ENCODE measurements around the gene OR2H2. TPM values are rescaled to one million over a fixed set of nuclear protein-coding genes. Genes with fewer than 3 reads are reported as not detected.

Gene OR2H2
- total RNA-seq, 2 experiments from 2014 or later, result not detected

- intact Hi-C loops (cut with micrococcal nuclease; ENCODE audit: unreplicated experiment), result no loop called here
- BruUV-seq (replicated peaks), result no TSS peak
- Histone ChIP-seq H3K36me3 (ENCODE audit: insufficient read depth, low read length) (peaks cover 7% of the 10 kb centered on the region; the same call in 1 of the 2 replicates), H3K4me2 (ENCODE audit: low read length) (no peak overlapping the region), H3K27ac (ENCODE audit: low read depth, low read length, poor library complexity, severe bottlenecking) (no peak overlapping the region), H3K9me3 (ENCODE audit: low read length) (no peaks in the 10 kb centered on the region), H3K4me1 (ENCODE audit: insufficient read depth, low read length, poor library complexity, severe bottlenecking) (no peaks in the 10 kb centered on the region), H2AFZ (ENCODE audit: low read length) (no peak overlapping the region), H3K4me3 (ENCODE audit: low read depth, low read length, poor library complexity, severe bottlenecking) (no peak overlapping the region), H3K79me2 (ENCODE audit: insufficient read depth, low read depth, low read length) (no peaks in the 10 kb centered on the region), H4K20me1 (ENCODE audit: insufficient read depth, low read length) (no peaks in the 10 kb centered on the region), H3K9me2 (ENCODE audit: insufficient read depth, low read length) (no peaks in the 10 kb centered on the region)
- peak; percentile 18 for DNase-seq (ENCODE audit: low spot score)
- TF ChIP-seq EZH2phosphoT487 (IDR thresholded peaks at IDR 0.05; ENCODE audit: borderline replicate concordance, low read depth, low read length), result no peak
- TF ChIP-seq, protein P1, sequence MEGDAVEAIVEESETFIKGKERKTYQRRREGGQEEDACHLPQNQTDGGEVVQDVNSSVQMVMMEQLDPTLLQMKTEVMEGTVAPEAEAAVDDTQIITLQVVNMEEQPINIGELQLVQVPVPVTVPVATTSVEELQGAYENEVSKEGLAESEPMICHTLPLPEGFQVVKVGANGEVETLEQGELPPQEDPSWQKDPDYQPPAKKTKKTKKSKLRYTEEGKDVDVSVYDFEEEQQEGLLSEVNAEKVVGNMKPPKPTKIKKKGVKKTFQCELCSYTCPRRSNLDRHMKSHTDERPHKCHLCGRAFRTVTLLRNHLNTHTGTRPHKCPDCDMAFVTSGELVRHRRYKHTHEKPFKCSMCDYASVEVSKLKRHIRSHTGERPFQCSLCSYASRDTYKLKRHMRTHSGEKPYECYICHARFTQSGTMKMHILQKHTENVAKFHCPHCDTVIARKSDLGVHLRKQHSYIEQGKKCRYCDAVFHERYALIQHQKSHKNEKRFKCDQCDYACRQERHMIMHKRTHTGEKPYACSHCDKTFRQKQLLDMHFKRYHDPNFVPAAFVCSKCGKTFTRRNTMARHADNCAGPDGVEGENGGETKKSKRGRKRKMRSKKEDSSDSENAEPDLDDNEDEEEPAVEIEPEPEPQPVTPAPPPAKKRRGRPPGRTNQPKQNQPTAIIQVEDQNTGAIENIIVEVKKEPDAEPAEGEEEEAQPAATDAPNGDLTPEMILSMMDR (conservative IDR thresholded peaks at IDR 0.05; ENCODE audit: low read length), result peak; percentile 72
- CTCF ChIA-PET (ENCODE audit: unreplicated experiment), result no interaction called here
- POLR2A ChIA-PET, result interaction anchor here (0.5 kb wide), 2 partner anchors 75 to 1786 kb away, joined by 3 read pairs; no protein-coding TSS in a partner anchor
These were observed 33.0 kb downstream of the OR2H2 start for GRCh38 chr6:29617782-29618554.

DNA sequence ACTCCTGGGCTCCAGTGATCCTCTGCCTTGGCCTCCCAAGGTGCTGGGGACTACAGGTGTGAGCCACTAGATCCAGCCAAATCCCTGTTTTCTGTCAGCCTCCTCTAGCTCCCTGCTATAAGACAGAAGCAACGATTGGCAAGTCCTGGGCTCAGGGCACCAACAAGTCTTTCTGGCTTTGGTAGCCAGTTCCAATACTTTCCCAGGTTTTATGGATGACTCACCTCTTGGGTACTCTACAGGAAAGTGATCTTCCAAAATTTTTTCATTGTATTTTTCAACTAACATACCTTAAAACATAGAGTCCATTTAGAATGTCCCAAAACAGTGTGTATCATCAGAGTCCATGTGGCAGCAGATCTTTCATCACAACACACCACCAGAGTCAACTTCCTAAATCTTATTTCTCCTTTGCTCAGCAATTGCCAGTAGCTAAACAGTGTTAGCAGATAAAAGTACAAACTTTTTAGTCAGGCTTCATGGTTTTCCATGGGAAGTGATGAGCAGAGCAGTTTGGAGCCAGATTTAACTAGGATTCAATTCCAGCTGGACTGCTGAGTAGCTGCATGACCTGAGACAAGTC is 34.7 kb downstream of the OR2H2 start:
- BruUV-seq (replicated peaks), result no TSS peak
- CTCF ChIA-PET (ENCODE audit: unreplicated experiment), result no interaction called here
- TF ChIP-seq, protein P1 (conservative IDR thresholded peaks at IDR 0.05; ENCODE audit: low read length), result no peak
- no peak for TF ChIP-seq EZH2phosphoT487 (IDR thresholded peaks at IDR 0.05; ENCODE audit: borderline replicate concordance, low read depth, low read length)
- no peaks in the 10 kb centered on the region for H4K20me1 ChIP-seq (ENCODE audit: insufficient read depth, low read length)
- DNase-seq (ENCODE audit: low spot score), result no peak
- H3K4me2 ChIP-seq (ENCODE audit: low read length), result no peak overlapping the region
- H3K79me2 ChIP-seq (ENCODE audit: insufficient read depth, low read depth, low read length), result no peaks in the 10 kb centered on the region
- no peaks in the 10 kb centered on the region for H3K9me2 ChIP-seq (ENCODE audit: insufficient read depth, low read length)
- no peak overlapping the region for H3K4me3 ChIP-seq (ENCODE audit: low read depth, low read length, poor library complexity, severe bottlenecking)
- H3K36me3 ChIP-seq (ENCODE audit: insufficient read depth, low read length), result peaks cover 7% of the 10 kb centered on the region; the same call in 1 of the 2 replicates
- intact Hi-C loops (cut with micrococcal nuclease; ENCODE audit: unreplicated experiment), result no loop called here
- H3K9me3 ChIP-seq (ENCODE audit: low read length), result no peaks in the 10 kb centered on the region
- H3K4me1 ChIP-seq (ENCODE audit: insufficient read depth, low read length, poor library complexity, severe bottlenecking), result no peaks in the 10 kb centered on the region
- POLR2A ChIA-PET, result interaction anchor here (0.8 kb wide), 1 partner anchor 31 kb away, joined by 3 read pairs; no protein-coding TSS in a partner anchor
- H2AFZ ChIP-seq (ENCODE audit: low read length), result no peak overlapping the region
- H3K27ac ChIP-seq (ENCODE audit: low read depth, low read length, poor library complexity, severe bottlenecking), result no peak overlapping the region
